Fibroblast of lung (primary cell): ENCODE results near the gene EEF1G.

ENCODE experiments used
- EZH2 ChIP-seq: IDR thresholded peaks from 2 replicates; pipeline ENCODE4 v1.5.1; 2012; ENCODE audit warnings: low read length, control low read depth, mild to moderate bottlenecking; ENCODE audit errors: missing control alignments
- TF ChIP-seq, protein P1 (sequence below), 2 donors: IDR thresholded peaks in 1 of 2; conservative IDR thresholded peaks in 1 of 2; 1 replicate in 1 of 2; 2 replicates in 1 of 2; pipeline ENCODE4 v1.5.1; 2011 to 2012; ENCODE audit warnings: low read length in 2 of 2, control low read depth in 1 of 2, inconsistent platforms in 1 of 2, low read depth in 1 of 2, mild to moderate bottlenecking in 1 of 2

DNA sequence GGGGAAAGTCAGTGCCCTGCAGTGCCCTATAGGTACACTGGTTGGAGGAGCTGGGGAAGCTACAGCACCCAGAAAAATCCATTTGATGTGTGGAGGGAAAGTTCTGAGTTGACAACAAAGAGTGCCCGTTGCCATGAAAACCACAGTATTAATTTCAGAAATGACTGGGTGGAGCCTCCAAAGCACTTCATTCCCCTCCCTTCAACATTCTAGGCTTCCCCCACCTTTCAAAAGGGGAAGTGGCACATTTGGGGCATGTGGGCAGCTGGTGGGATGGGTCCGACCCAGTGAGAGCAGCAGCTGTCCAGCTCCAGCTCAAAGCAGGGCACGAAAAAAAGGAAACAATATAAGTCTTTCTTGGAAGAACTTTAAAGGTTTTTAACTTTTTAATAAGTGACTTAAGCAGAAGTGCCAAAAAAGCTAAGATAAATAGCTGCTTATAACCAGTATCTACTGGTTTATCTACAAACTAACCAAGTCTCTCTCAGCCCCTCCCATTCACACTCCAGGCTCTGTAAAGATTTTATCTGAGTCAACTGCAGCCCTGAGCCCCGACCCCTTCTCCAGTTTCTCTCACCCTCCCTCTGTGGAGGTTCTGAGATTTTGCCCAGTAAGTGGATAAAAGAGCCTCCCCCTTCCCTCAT, 18.1 kb downstream of the EEF1G start:
- TF ChIP-seq, protein P1, sequence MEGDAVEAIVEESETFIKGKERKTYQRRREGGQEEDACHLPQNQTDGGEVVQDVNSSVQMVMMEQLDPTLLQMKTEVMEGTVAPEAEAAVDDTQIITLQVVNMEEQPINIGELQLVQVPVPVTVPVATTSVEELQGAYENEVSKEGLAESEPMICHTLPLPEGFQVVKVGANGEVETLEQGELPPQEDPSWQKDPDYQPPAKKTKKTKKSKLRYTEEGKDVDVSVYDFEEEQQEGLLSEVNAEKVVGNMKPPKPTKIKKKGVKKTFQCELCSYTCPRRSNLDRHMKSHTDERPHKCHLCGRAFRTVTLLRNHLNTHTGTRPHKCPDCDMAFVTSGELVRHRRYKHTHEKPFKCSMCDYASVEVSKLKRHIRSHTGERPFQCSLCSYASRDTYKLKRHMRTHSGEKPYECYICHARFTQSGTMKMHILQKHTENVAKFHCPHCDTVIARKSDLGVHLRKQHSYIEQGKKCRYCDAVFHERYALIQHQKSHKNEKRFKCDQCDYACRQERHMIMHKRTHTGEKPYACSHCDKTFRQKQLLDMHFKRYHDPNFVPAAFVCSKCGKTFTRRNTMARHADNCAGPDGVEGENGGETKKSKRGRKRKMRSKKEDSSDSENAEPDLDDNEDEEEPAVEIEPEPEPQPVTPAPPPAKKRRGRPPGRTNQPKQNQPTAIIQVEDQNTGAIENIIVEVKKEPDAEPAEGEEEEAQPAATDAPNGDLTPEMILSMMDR (conservative IDR thresholded peaks at IDR 0.05 in 1 of 2, IDR thresholded peaks at IDR 0.05 in 1 of 2; ENCODE audit: low read depth in 1 of 2, low read length in 2 of 2): no peak
- no peak for TF ChIP-seq EZH2
